ENCODE data around the gene TP53TG3D. TPM values are rescaled to one million over a fixed set of nuclear protein-coding genes. Genes with fewer than 3 reads are reported as not detected.
"Not testable (repeated sequence)": the region's sequence is repeated elsewhere in the genome, so short reads cannot be mapped to it uniquely, and the experiment has no call there.

TP53TG3D gene
- total RNA-seq (2012; rRNA removed) = 3.1 TPM in 1 of 2 replicates, not detected in the other

GRCh38 chr16:32252986-32253385, at the start of gene TP53TG3D:
TSS of gene TP53TG3D (plus strand) at chr16:32253286. CDS start at chr16:32253354, 68 bp downstream.
- H3K9me3 ChIP-seq (replicated peaks; ENCODE audit: low read length); H3K36me3 ChIP-seq (ENCODE audit: insufficient read depth, low read length); H3K27me3 ChIP-seq (ENCODE audit: control insufficient read depth, insufficient read depth, low read length); H3K4me1 ChIP-seq (ENCODE audit: control insufficient read depth, insufficient read depth, low read length); H3K4me3 ChIP-seq (ENCODE audit: low read length); H3K9ac ChIP-seq (ENCODE audit: low read depth, low read length); H3K4me2 ChIP-seq (ENCODE audit: low read length): not testable (repeated sequence)

GRCh38 chr16:32253507-32253906, 421 bp downstream of the TP53TG3D start:
- not testable (repeated sequence) for H3K4me1 ChIP-seq (ENCODE audit: control insufficient read depth, insufficient read depth, low read length); H3K9me3 ChIP-seq (replicated peaks; ENCODE audit: low read length); H3K4me2 ChIP-seq (ENCODE audit: low read length); H3K36me3 ChIP-seq (ENCODE audit: insufficient read depth, low read length); H3K27me3 ChIP-seq (ENCODE audit: control insufficient read depth, insufficient read depth, low read length); H3K4me3 ChIP-seq (ENCODE audit: low read length); H3K9ac ChIP-seq (ENCODE audit: low read depth, low read length)

- H3K9me3 ChIP-seq (replicated peaks; ENCODE audit: low read length); H3K4me1 ChIP-seq (ENCODE audit: control insufficient read depth, insufficient read depth, low read length); H3K27me3 ChIP-seq (ENCODE audit: control insufficient read depth, insufficient read depth, low read length); H3K9ac ChIP-seq (ENCODE audit: low read depth, low read length); H3K36me3 ChIP-seq (ENCODE audit: insufficient read depth, low read length); H3K4me2 ChIP-seq (ENCODE audit: low read length); H3K4me3 ChIP-seq (ENCODE audit: low read length): not testable (repeated sequence)
These were observed 8.4 kb downstream of the TP53TG3D start for GRCh38 chr16:32261526-32261925.

- H3K9me3 ChIP-seq (replicated peaks; ENCODE audit: low read length); H3K4me3 ChIP-seq (ENCODE audit: low read length); H3K9ac ChIP-seq (ENCODE audit: low read depth, low read length); H3K36me3 ChIP-seq (ENCODE audit: insufficient read depth, low read length); H3K4me2 ChIP-seq (ENCODE audit: low read length); H3K4me1 ChIP-seq (ENCODE audit: control insufficient read depth, insufficient read depth, low read length); H3K27me3 ChIP-seq (ENCODE audit: control insufficient read depth, insufficient read depth, low read length): not testable (repeated sequence)
These were observed 10.5 kb downstream of the TP53TG3D start for GRCh38 chr16:32263552-32263951.

- H3K4me3 ChIP-seq (ENCODE audit: low read length); H3K27me3 ChIP-seq (ENCODE audit: control insufficient read depth, insufficient read depth, low read length); H3K9ac ChIP-seq (ENCODE audit: low read depth, low read length); H3K36me3 ChIP-seq (ENCODE audit: insufficient read depth, low read length); H3K4me1 ChIP-seq (ENCODE audit: control insufficient read depth, insufficient read depth, low read length); H3K9me3 ChIP-seq (replicated peaks; ENCODE audit: low read length); H3K4me2 ChIP-seq (ENCODE audit: low read length): not testable (repeated sequence)
These were observed 28.8 kb downstream of the TP53TG3D start for GRCh38 chr16:32281910-32282309.

GRCh38 chr16:32283024-32283423, 29.9 kb downstream of the TP53TG3D start:
- not testable (repeated sequence) for H3K4me3 ChIP-seq (ENCODE audit: low read length); H3K4me2 ChIP-seq (ENCODE audit: low read length); H3K27me3 ChIP-seq (ENCODE audit: control insufficient read depth, insufficient read depth, low read length); H3K9ac ChIP-seq (ENCODE audit: low read depth, low read length); H3K4me1 ChIP-seq (ENCODE audit: control insufficient read depth, insufficient read depth, low read length); H3K9me3 ChIP-seq (replicated peaks; ENCODE audit: low read length); H3K36me3 ChIP-seq (ENCODE audit: insufficient read depth, low read length)

- not testable (repeated sequence) for H3K4me1 ChIP-seq (ENCODE audit: control insufficient read depth, insufficient read depth, low read length); H3K27me3 ChIP-seq (ENCODE audit: control insufficient read depth, insufficient read depth, low read length); H3K36me3 ChIP-seq (ENCODE audit: insufficient read depth, low read length); H3K9ac ChIP-seq (ENCODE audit: low read depth, low read length); H3K4me2 ChIP-seq (ENCODE audit: low read length); H3K4me3 ChIP-seq (ENCODE audit: low read length); H3K9me3 ChIP-seq (replicated peaks; ENCODE audit: low read length)
These were observed 30.9 kb downstream of the TP53TG3D start for GRCh38 chr16:32283917-32284495.

- H3K36me3 ChIP-seq (ENCODE audit: insufficient read depth, low read length); H3K4me2 ChIP-seq (ENCODE audit: low read length); H3K27me3 ChIP-seq (ENCODE audit: control insufficient read depth, insufficient read depth, low read length); H3K9me3 ChIP-seq (replicated peaks; ENCODE audit: low read length); H3K4me3 ChIP-seq (ENCODE audit: low read length); H3K9ac ChIP-seq (ENCODE audit: low read depth, low read length); H3K4me1 ChIP-seq (ENCODE audit: control insufficient read depth, insufficient read depth, low read length): not testable (repeated sequence)
These were observed 32.0 kb downstream of the TP53TG3D start for GRCh38 chr16:32284800-32285796.

- not testable (repeated sequence) for H3K27me3 ChIP-seq (ENCODE audit: control insufficient read depth, insufficient read depth, low read length); H3K4me3 ChIP-seq (ENCODE audit: low read length); H3K9ac ChIP-seq (ENCODE audit: low read depth, low read length); H3K36me3 ChIP-seq (ENCODE audit: insufficient read depth, low read length); H3K9me3 ChIP-seq (replicated peaks; ENCODE audit: low read length); H3K4me2 ChIP-seq (ENCODE audit: low read length); H3K4me1 ChIP-seq (ENCODE audit: control insufficient read depth, insufficient read depth, low read length)
These were observed 33.1 kb downstream of the TP53TG3D start for GRCh38 chr16:32286193-32286592.

GRCh38 chr16:32287743-32288142, 34.7 kb downstream of the TP53TG3D start:
- not testable (repeated sequence) for H3K9me3 ChIP-seq (replicated peaks; ENCODE audit: low read length); H3K4me3 ChIP-seq (ENCODE audit: low read length); H3K27me3 ChIP-seq (ENCODE audit: control insufficient read depth, insufficient read depth, low read length); H3K4me1 ChIP-seq (ENCODE audit: control insufficient read depth, insufficient read depth, low read length); H3K36me3 ChIP-seq (ENCODE audit: insufficient read depth, low read length); H3K9ac ChIP-seq (ENCODE audit: low read depth, low read length); H3K4me2 ChIP-seq (ENCODE audit: low read length)

- not testable (repeated sequence) for H3K4me2 ChIP-seq (ENCODE audit: low read length); H3K9me3 ChIP-seq (replicated peaks; ENCODE audit: low read length); H3K9ac ChIP-seq (ENCODE audit: low read depth, low read length); H3K4me1 ChIP-seq (ENCODE audit: control insufficient read depth, insufficient read depth, low read length); H3K27me3 ChIP-seq (ENCODE audit: control insufficient read depth, insufficient read depth, low read length); H3K4me3 ChIP-seq (ENCODE audit: low read length); H3K36me3 ChIP-seq (ENCODE audit: insufficient read depth, low read length)
These were observed 36.1 kb downstream of the TP53TG3D start for GRCh38 chr16:32289197-32289596.

- H3K4me3 ChIP-seq (ENCODE audit: low read length); H3K9me3 ChIP-seq (replicated peaks; ENCODE audit: low read length); H3K9ac ChIP-seq (ENCODE audit: low read depth, low read length); H3K4me2 ChIP-seq (ENCODE audit: low read length); H3K27me3 ChIP-seq (ENCODE audit: control insufficient read depth, insufficient read depth, low read length); H3K4me1 ChIP-seq (ENCODE audit: control insufficient read depth, insufficient read depth, low read length); H3K36me3 ChIP-seq (ENCODE audit: insufficient read depth, low read length): not testable (repeated sequence)
These were observed 49.7 kb downstream of the TP53TG3D start for GRCh38 chr16:32302776-32303175.
